GM12878 (cell line): ENCODE data around the gene FAM98C.

Experiments
- ATF7 ChIP-seq: fragments of 450-650 bp; IDR thresholded peaks from 2 replicates; pipeline ENCODE4 v1.6.1; 2016; ENCODE audit warnings: low read depth, mild to moderate bottlenecking
- POLR2A ChIP-seq: IDR thresholded peaks from 2 replicates; pipeline ENCODE4 v1.6.1; 2011; ENCODE audit warnings: low read depth, mild to moderate bottlenecking, low read length
- TAF1 ChIP-seq: IDR thresholded peaks from 2 replicates; pipeline ENCODE4 v1.6.1; 2011; ENCODE audit warnings: mild to moderate bottlenecking, low read depth, low read length, borderline replicate concordance

- no peak for TF ChIP-seq TAF1
- no peak for TF ChIP-seq POLR2A
- TF ChIP-seq ATF7: no peak
These were observed 10.9 kb upstream of the FAM98C start for GRCh38 chr19:38391911-38392464.
